Measurements from ENCODE around the gene CLSTN3.
A peak's percentile ranks its signal among the peaks of the same experiment; 100 is the strongest.
"Not testable (repeated sequence)": the region's sequence is repeated elsewhere in the genome, so short reads cannot be mapped to it uniquely, and the experiment has no call there.

Gene CLSTN3

DNA sequence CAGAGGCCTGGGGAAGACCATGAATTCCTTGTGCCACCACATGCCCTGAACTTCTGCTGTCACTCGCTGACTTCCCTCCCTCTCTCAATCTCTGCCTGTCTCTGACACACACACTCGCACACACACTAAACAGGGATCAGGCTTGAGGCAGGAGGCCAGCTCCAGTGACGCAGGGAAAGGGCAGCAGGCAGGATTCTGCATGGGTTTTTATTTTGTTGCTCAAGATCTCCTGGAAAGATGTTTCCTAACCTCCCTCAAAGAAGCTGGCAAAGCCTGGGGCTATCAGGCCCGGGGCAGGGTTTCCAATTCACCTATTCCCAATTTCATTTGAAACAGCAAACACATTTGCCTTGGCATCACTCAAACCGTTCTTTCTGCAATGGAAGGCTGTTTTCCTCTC lies 31.6 kb downstream of the CLSTN3 start:
- Histone ChIP-seq H3K27ac (ENCODE audit: low read depth, low read length) (no peak overlapping the region), H3K27me3 (ENCODE audit: control insufficient read depth, insufficient read depth, low read length) (no peaks in the 10 kb centered on the region), H3K4me3 (ENCODE audit: low read depth, low read length) (no peak overlapping the region), H3K9me3 (ENCODE audit: control insufficient read depth, insufficient read depth, low read length) (peaks cover 15% of the 10 kb centered on the region), H3K9ac (ENCODE audit: low read depth, low read length) (no peak overlapping the region), H3K36me3 (ENCODE audit: control insufficient read depth, insufficient read depth, low read length) (no peaks in the 10 kb centered on the region), H3K4me1 (ENCODE audit: control insufficient read depth, insufficient read depth, low read length) (no peaks in the 10 kb centered on the region)

DNA sequence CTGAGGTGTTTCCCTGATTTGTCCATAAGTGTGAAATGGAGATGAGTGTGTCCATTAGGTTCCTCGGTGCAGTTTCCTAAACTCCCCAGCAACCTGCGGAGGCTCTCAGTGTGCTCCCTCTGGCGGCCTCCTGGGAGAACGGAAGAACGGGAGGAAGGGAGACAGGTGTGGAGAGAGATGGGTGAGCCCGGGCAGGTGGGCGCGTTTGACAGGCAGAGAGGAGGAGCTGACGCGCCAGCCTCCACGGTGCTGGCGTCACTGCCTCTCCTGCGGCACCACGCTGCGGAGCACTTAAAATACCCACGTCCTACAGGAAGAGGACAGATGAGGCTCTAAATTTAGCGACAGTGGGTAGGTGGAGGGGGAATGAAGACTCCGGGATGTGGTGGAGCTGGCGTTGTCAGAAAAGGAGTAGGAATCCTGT lies 32.5 kb downstream of the CLSTN3 start:
- H3K9ac ChIP-seq (ENCODE audit: low read depth, low read length) = no peak overlapping the region
- no peak overlapping the region for H3K4me3 ChIP-seq (ENCODE audit: low read depth, low read length)
- H3K36me3 ChIP-seq (ENCODE audit: control insufficient read depth, insufficient read depth, low read length) = no peaks in the 10 kb centered on the region
- H3K4me1 ChIP-seq (ENCODE audit: control insufficient read depth, insufficient read depth, low read length) = no peaks in the 10 kb centered on the region
- no peak overlapping the region for H3K27ac ChIP-seq (ENCODE audit: low read depth, low read length)
- H3K27me3 ChIP-seq (ENCODE audit: control insufficient read depth, insufficient read depth, low read length) = no peaks in the 10 kb centered on the region
- H3K9me3 ChIP-seq (ENCODE audit: control insufficient read depth, insufficient read depth, low read length) = peaks cover 24% of the 10 kb centered on the region

DNA sequence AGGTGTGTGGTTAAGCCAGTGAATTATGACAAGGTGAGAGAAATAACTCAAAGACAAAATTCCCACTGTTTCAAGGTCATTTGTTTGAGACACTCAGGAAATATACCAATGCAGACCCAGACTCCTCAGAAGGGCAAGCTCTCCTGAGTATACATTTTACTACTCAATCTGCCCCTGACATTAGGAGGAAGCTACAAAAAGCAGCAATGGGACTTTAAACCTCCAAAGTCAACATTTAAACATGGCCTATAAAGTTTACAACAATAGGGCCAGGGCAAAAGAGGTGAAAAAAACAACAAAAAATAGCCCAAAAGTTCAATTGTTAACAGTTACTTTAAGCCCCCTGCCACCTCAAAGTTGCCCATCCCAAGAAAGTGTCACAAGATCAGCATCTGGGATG lies 39.8 kb downstream of the CLSTN3 start:
- no peaks in the 10 kb centered on the region for H3K27me3 ChIP-seq (ENCODE audit: control insufficient read depth, insufficient read depth, low read length)
- H3K4me1 ChIP-seq (ENCODE audit: control insufficient read depth, insufficient read depth, low read length) = no peaks in the 10 kb centered on the region
- no peak overlapping the region for H3K9ac ChIP-seq (ENCODE audit: low read depth, low read length)
- H3K36me3 ChIP-seq (ENCODE audit: control insufficient read depth, insufficient read depth, low read length) = no peaks in the 10 kb centered on the region
- H3K27ac ChIP-seq (ENCODE audit: low read depth, low read length) = no peak overlapping the region
- no peak overlapping the region for H3K4me3 ChIP-seq (ENCODE audit: low read depth, low read length)
- peaks cover 77% of the 10 kb centered on the region for H3K9me3 ChIP-seq (ENCODE audit: control insufficient read depth, insufficient read depth, low read length)

DNA sequence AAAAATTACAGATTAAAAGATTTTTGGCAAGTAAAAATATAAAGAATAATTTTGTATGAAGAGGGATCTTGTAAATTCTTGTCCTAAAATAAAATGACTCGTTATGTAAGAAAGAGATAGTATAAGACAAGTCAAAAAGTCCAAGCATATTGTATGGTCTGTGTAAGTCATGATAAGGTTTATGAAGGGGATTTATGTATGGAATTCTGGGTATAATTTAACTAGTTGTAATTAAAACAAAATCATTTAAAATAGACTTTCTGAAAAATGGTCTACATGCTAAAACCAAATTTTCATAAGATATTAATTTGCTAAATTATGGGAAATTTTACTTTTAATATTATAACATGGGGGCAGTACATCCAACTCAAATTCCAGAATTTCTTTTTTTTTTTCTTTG lies 41.7 kb downstream of the CLSTN3 start:
- H3K27me3 ChIP-seq (ENCODE audit: control insufficient read depth, insufficient read depth, low read length) = no peaks in the 10 kb centered on the region
- H3K36me3 ChIP-seq (ENCODE audit: control insufficient read depth, insufficient read depth, low read length) = no peaks in the 10 kb centered on the region
- H3K9me3 ChIP-seq (ENCODE audit: control insufficient read depth, insufficient read depth, low read length) = peaks cover 79% of the 10 kb centered on the region
- no peak overlapping the region for H3K4me3 ChIP-seq (ENCODE audit: low read depth, low read length)
- H3K27ac ChIP-seq (ENCODE audit: low read depth, low read length) = no peak overlapping the region
- no peak overlapping the region for H3K9ac ChIP-seq (ENCODE audit: low read depth, low read length)
- H3K4me1 ChIP-seq (ENCODE audit: control insufficient read depth, insufficient read depth, low read length) = no peaks in the 10 kb centered on the region

DNA sequence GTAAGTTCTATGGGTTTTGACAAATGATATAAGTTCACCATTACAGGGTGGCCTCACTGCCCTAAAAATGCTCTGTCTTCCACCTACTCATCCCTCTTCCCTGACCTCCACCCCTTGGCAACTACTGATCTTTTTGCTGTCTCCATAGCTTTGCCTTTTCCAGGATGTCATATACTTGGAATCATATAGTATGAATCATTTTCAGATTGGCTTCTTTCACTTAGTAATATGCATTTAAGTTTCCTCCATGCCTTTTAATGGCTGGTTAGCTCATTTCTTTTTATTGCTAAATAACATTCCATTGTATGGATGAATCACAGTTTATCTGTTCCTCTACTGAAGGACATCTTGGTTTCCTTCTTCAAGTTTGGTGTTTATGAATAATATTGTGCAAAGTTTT lies 45.3 kb downstream of the CLSTN3 start:
- no peak overlapping the region for H3K4me3 ChIP-seq (ENCODE audit: low read depth, low read length)
- no peaks in the 10 kb centered on the region for H3K27me3 ChIP-seq (ENCODE audit: control insufficient read depth, insufficient read depth, low read length)
- H3K27ac ChIP-seq (ENCODE audit: low read depth, low read length) = no peak overlapping the region
- no peak overlapping the region for H3K9ac ChIP-seq (ENCODE audit: low read depth, low read length)
- H3K4me1 ChIP-seq (ENCODE audit: control insufficient read depth, insufficient read depth, low read length) = no peaks in the 10 kb centered on the region
- no peaks in the 10 kb centered on the region for H3K36me3 ChIP-seq (ENCODE audit: control insufficient read depth, insufficient read depth, low read length)
- H3K9me3 ChIP-seq (ENCODE audit: control insufficient read depth, insufficient read depth, low read length) = peaks cover 53% of the 10 kb centered on the region

DNA sequence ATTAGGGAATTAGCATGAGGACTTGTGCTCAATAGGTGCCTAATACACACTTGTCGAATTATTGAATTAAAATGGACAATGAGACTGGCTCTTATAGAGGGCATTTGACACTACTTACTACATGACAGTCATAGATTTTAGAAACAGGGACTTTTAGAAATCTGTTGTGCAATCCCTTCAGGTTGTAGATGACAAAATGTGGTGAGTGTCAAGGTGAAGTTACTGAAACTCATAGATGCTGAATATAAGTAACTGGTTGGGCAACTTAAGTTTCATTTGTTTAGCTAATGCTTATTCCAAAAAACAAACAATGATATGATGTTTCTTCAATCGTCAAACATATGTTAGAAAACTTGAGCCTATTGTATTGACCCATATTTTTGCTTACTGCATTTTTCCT lies 46.4 kb downstream of the CLSTN3 start:
- Histone ChIP-seq H3K36me3 (ENCODE audit: control insufficient read depth, insufficient read depth, low read length) (no peaks in the 10 kb centered on the region), H3K4me3 (ENCODE audit: low read depth, low read length) (no peak overlapping the region), H3K4me1 (ENCODE audit: control insufficient read depth, insufficient read depth, low read length) (no peaks in the 10 kb centered on the region), H3K27me3 (ENCODE audit: control insufficient read depth, insufficient read depth, low read length) (no peaks in the 10 kb centered on the region), H3K9ac (ENCODE audit: low read depth, low read length) (no peak overlapping the region), H3K27ac (ENCODE audit: low read depth, low read length) (no peak overlapping the region), H3K9me3 (ENCODE audit: control insufficient read depth, insufficient read depth, low read length) (peaks cover 46% of the 10 kb centered on the region)

DNA sequence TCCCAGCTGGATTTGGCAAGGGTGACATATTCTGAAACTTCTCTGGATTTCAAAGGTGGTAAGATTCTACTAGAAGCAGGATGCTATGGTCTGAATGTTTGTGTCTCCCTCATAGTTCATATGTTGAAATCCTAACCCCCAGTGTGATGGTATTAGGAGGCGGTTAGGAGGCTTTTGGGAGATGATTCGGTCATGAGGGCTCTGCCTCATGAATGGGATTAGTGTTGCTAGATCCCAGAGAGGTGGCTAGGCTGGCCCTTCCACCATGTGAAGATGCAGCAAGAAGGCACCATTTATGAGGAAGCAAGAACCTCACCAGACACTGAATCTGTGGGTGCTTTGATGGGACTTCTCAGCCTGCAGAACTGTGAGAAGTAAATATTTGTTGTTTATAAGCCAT lies 48.3 kb downstream of the CLSTN3 start:
- Histone ChIP-seq H3K27ac (ENCODE audit: low read depth, low read length) (no peak overlapping the region), H3K9me3 (ENCODE audit: control insufficient read depth, insufficient read depth, low read length) (peaks cover 31% of the 10 kb centered on the region), H3K9ac (ENCODE audit: low read depth, low read length) (no peak overlapping the region), H3K27me3 (ENCODE audit: control insufficient read depth, insufficient read depth, low read length) (no peaks in the 10 kb centered on the region), H3K36me3 (ENCODE audit: control insufficient read depth, insufficient read depth, low read length) (no peaks in the 10 kb centered on the region), H3K4me3 (ENCODE audit: low read depth, low read length) (no peak overlapping the region), H3K4me1 (ENCODE audit: control insufficient read depth, insufficient read depth, low read length) (no peaks in the 10 kb centered on the region)

DNA sequence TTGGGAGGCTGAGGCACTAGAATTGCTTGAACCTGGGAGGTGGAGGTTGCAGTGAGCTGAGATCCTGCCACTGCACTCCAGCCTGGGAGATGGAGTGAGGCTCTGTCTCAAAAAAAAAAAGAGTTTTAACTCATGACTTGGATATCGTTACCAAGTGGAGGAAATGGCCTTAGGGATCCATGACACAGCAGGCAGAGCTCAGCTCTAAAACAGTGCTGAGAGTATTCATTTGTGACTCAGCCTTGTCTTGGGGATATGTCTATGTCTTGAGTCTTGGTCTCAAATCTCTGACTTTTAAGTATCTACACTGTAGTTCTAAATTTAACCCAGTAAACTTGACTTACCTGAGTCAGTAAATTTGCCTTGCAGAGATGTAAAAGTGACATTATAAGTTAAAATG lies 50.5 kb downstream of the CLSTN3 start:
- no peak overlapping the region for H3K27ac ChIP-seq (ENCODE audit: low read depth, low read length)
- no peak overlapping the region for H3K9ac ChIP-seq (ENCODE audit: low read depth, low read length)
- no peaks in the 10 kb centered on the region for H3K27me3 ChIP-seq (ENCODE audit: control insufficient read depth, insufficient read depth, low read length)
- no peaks in the 10 kb centered on the region for H3K4me1 ChIP-seq (ENCODE audit: control insufficient read depth, insufficient read depth, low read length)
- no peak overlapping the region for H3K4me3 ChIP-seq (ENCODE audit: low read depth, low read length)
- H3K36me3 ChIP-seq (ENCODE audit: control insufficient read depth, insufficient read depth, low read length) = no peaks in the 10 kb centered on the region
- H3K9me3 ChIP-seq (ENCODE audit: control insufficient read depth, insufficient read depth, low read length) = peaks cover 17% of the 10 kb centered on the region

DNA sequence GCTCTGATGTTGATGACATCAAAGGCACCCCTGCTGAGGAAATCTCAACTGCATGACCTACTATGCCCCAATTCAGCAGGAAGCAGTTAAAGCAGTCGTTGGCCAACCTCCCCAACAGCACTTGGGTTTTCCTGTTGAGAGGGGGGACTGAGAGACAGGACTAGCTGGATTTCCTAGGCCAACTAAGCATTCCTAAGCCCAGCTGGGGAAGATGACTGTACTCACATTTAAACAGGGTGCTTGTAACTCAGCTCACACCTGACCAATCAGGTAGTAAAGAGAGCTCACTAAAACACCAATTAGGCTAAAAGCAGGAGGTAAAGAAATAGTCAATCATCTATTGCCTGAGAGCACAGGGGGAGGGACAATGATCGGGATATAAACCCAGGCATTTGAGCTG lies 55.9 kb downstream of the CLSTN3 start:
- H3K36me3 ChIP-seq (ENCODE audit: control insufficient read depth, insufficient read depth, low read length); H3K9ac ChIP-seq (ENCODE audit: low read depth, low read length); H3K27ac ChIP-seq (ENCODE audit: low read depth, low read length); H3K27me3 ChIP-seq (ENCODE audit: control insufficient read depth, insufficient read depth, low read length); H3K9me3 ChIP-seq (ENCODE audit: control insufficient read depth, insufficient read depth, low read length); H3K4me3 ChIP-seq (ENCODE audit: low read depth, low read length): not testable (repeated sequence)
- peaks cover 15% of the 10 kb centered on the region for H3K4me1 ChIP-seq (ENCODE audit: control insufficient read depth, insufficient read depth, low read length)

DNA sequence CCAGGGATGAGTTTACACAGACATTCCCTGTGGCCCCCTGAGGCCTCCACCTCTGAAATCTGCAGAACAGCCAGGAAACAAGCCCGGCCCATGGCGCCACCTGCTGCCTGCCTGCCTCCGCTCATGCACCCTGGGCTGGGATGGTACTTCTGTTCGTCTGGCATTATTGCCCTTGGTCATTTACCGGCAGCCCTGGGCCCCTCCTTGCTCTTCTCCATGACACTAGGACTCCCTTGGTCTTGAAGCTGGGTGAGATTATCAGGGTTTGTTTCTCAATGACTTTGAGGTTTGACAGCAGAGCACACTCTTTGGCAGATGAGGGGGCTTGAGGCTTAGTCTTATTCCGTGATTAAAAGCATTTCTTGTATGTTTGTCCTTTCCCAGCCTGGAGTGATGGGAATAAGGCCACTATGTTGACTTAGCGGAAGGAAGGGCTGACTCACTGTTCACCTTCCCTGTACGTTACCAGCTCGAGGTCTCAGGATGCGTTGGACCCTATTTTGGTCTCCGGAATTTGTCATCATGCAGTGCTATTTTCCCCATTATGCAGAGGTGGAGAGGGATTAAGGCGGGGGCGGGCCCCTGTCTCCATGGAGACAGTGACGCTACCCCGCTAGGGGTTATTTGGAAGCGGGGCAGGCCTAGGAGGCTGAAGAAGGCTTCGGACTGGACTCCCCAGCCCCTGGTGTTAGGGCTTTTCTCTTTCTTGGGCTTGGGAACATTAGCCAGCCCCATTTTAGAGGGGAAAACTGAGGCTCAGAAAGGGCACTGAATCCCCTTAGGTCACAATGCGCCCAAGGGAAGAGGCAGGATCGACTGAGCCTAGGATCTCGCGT lies 58.6 kb downstream of the CLSTN3 start:
- H3K4me1 ChIP-seq (ENCODE audit: control insufficient read depth, insufficient read depth, low read length) = peaks cover 15% of the 10 kb centered on the region
- no peak overlapping the region for H3K9ac ChIP-seq (ENCODE audit: low read depth, low read length)
- peak overlapping the region; percentile 69 for H3K27ac ChIP-seq (ENCODE audit: low read depth, low read length)
- H3K36me3 ChIP-seq (ENCODE audit: control insufficient read depth, insufficient read depth, low read length) = peaks cover 26% of the 10 kb centered on the region
- peak overlapping the region; percentile 79 for H3K4me3 ChIP-seq (ENCODE audit: low read depth, low read length)
- H3K27me3 ChIP-seq (ENCODE audit: control insufficient read depth, insufficient read depth, low read length) = no peaks in the 10 kb centered on the region
- H3K9me3 ChIP-seq (ENCODE audit: control insufficient read depth, insufficient read depth, low read length) = no peaks in the 10 kb centered on the region

DNA sequence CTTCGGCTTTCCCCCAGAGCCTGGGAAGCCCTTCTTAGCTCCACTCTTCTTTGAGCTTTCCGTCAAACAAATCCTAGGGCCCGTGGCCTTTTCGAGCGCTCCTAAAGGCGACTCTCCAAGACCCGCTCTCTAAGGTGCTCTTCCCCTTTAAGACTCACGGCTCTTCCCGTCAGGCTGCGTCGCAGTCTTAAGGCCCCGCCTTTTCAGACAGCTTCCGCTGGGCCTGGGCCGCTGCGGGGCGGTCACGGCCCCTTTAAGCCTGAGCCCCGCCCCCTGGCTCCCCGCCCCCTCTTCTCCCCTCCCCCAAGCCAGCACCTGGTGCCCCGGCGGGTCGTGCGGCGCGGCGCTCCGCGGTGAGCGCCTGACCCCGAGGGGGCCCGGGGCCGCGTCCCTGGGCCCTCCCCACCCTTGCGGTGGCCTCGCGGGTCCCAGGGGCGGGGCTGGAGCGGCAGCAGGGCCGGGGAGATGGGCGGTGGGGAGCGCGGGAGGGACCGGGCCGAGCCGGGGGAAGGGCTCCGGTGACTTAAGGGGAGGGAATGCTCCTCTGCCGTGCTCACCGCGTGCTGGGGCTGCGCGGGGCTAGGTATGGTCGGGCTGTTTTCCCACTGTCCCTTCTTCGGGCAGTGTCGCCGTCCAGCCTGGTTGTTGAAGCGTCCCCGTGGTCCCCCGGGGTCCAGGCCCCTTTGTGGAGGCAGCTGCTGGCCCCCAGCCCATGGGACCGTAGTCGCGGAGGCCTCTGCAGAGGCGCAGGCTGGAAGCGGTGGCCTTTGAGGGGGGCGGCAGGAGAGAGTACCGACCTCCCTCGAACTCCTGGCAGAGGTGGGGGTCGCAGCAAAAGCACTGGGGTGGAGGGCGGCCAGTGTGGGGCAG lies 59.5 kb downstream of the CLSTN3 start, which contains the start of gene PEX5:
Gene PEX5, plus strand, starts transcription at position 289 of the 870 bp plus-strand sequence. CDS start 692 bp downstream, outside the sequence.
- Histone ChIP-seq H3K4me1 (ENCODE audit: control insufficient read depth, insufficient read depth, low read length) (peaks cover 15% of the 10 kb centered on the region), H3K27me3 (ENCODE audit: control insufficient read depth, insufficient read depth, low read length) (no peaks in the 10 kb centered on the region), H3K9me3 (ENCODE audit: control insufficient read depth, insufficient read depth, low read length) (no peaks in the 10 kb centered on the region), H3K36me3 (ENCODE audit: control insufficient read depth, insufficient read depth, low read length) (peaks cover 32% of the 10 kb centered on the region), H3K4me3 (ENCODE audit: low read depth, low read length) (peak within 1 kb of the TSS; percentile 79), H3K9ac (ENCODE audit: low read depth, low read length) (peak within 1 kb of the TSS; percentile 59), H3K27ac (ENCODE audit: low read depth, low read length) (peak within 1 kb of the TSS; percentile 69)

Measured in HUES48 (cell line).